Measurements from ENCODE around the gene PMM2.
A peak's percentile ranks its signal among the peaks of the same experiment; 100 is the strongest.

The PMM2 gene

GRCh38 chr16:8855051-8855786 lies 57.6 kb downstream of the PMM2 start:
- Histone ChIP-seq H3K4me1 (ENCODE audit: insufficient read depth, low read length) (0 out of 2 replicates have a peak, but pooled peaks cover under 1% of the 10 kb centered on the region), H3K27ac (ENCODE audit: low read length) (no peak overlapping the region), H3K36me3 (ENCODE audit: insufficient read depth, low read depth, low read length) (peaks cover 91% of the 10 kb centered on the region), H3K9ac (ENCODE audit: low read depth, low read length) (no peak overlapping the region), H3K27me3 (ENCODE audit: insufficient read depth, low read length) (no peaks in the 10 kb centered on the region), H3K4me3 (ENCODE audit: low read length) (no peak overlapping the region), H3K9me3 (ENCODE audit: insufficient read depth, low read depth, low read length) (no peaks in the 10 kb centered on the region)

GRCh38 chr16:8855972-8856371 lies 58.3 kb downstream of the PMM2 start:
- H3K36me3 ChIP-seq (ENCODE audit: insufficient read depth, low read depth, low read length): peaks cover 88% of the 10 kb centered on the region
- H3K4me3 ChIP-seq (ENCODE audit: low read length): no peak overlapping the region
- H3K27ac ChIP-seq (ENCODE audit: low read length): no peak overlapping the region
- no peaks in the 10 kb centered on the region for H3K9me3 ChIP-seq (ENCODE audit: insufficient read depth, low read depth, low read length)
- H3K9ac ChIP-seq (ENCODE audit: low read depth, low read length): no peak overlapping the region
- H3K27me3 ChIP-seq (ENCODE audit: insufficient read depth, low read length): no peaks in the 10 kb centered on the region
- H3K4me1 ChIP-seq (ENCODE audit: insufficient read depth, low read length): no peaks in the 10 kb centered on the region

- H3K27me3 ChIP-seq (ENCODE audit: insufficient read depth, low read length): no peaks in the 10 kb centered on the region
- H3K4me1 ChIP-seq (ENCODE audit: insufficient read depth, low read length): peaks cover 13% of the 10 kb centered on the region
- peaks cover 70% of the 10 kb centered on the region for H3K36me3 ChIP-seq (ENCODE audit: insufficient read depth, low read depth, low read length)
- H3K9ac ChIP-seq (ENCODE audit: low read depth, low read length): no peak overlapping the region
- no peak overlapping the region for H3K27ac ChIP-seq (ENCODE audit: low read length)
- H3K9me3 ChIP-seq (ENCODE audit: insufficient read depth, low read depth, low read length): no peaks in the 10 kb centered on the region
- no peak overlapping the region for H3K4me3 ChIP-seq (ENCODE audit: low read length)
Observed at GRCh38 chr16:8858994-8859912, 61.6 kb downstream of the PMM2 start.

DNA sequence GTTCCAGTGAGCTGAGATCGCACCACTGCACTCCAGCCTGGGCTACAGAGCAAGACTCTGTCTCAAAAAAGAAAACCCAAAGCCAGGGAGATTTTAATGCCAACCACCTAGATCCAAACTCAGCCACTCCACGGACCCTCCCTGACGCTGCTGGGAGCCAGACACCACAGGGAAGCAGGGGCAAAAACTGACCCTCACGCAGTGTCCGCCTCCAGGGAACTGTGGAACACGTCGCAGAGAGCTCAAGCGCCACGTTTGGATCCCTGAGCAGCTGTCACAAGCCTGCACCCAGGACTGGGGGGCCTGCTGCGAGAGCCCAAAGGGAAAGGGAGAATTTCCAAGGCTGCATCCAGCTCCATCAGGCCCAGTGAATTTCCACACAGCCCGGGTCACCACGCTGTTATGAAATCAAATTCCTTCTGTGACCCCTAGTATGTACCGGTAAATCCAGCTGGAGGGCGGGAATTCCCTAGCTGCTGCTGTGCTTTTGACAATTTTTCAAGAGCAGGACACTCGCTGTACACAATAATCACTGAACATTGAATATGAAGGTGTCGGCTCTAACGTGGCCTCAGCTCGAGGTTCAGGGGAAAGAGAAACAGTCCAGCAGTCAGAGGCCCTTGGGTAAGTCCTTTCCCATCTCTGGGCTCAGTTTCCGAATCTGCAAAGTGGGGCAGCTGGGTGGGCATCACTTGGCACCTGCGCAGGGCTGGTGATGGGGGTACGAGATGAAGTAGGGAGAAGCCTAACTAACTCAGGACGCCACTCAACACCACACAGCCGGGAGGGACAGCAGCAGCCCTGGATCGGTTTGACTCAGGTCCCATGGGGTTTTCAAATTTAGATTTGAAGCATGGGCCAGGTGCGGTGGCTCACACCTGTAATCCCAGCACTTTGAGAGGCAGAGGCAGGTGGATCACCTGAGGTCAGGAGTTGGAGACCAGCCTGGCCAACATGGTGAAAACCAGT lies 62.6 kb downstream of the PMM2 start:
- Histone ChIP-seq H3K9me3 (ENCODE audit: insufficient read depth, low read depth, low read length) (no peaks in the 10 kb centered on the region), H3K9ac (ENCODE audit: low read depth, low read length) (no peak overlapping the region), H3K27me3 (ENCODE audit: insufficient read depth, low read length) (no peaks in the 10 kb centered on the region), H3K4me3 (ENCODE audit: low read length) (no peak overlapping the region), H3K4me1 (ENCODE audit: insufficient read depth, low read length) (peaks cover 22% of the 10 kb centered on the region), H3K27ac (ENCODE audit: low read length) (no peak overlapping the region), H3K36me3 (ENCODE audit: insufficient read depth, low read depth, low read length) (peaks cover 70% of the 10 kb centered on the region)

- Histone ChIP-seq H3K36me3 (ENCODE audit: insufficient read depth, low read depth, low read length) (peaks cover 59% of the 10 kb centered on the region), H3K9ac (ENCODE audit: low read depth, low read length) (no peak overlapping the region), H3K9me3 (ENCODE audit: insufficient read depth, low read depth, low read length) (no peaks in the 10 kb centered on the region), H3K4me3 (ENCODE audit: low read length) (no peak overlapping the region), H3K27me3 (ENCODE audit: insufficient read depth, low read length) (no peaks in the 10 kb centered on the region), H3K4me1 (ENCODE audit: insufficient read depth, low read length) (peaks cover 32% of the 10 kb centered on the region), H3K27ac (ENCODE audit: low read length) (no peak overlapping the region)
Observed at GRCh38 chr16:8861563-8862308, 64.1 kb downstream of the PMM2 start.

GRCh38 chr16:8862309-8863130 lies 64.9 kb downstream of the PMM2 start:
- Histone ChIP-seq H3K36me3 (ENCODE audit: insufficient read depth, low read depth, low read length) (peaks cover 55% of the 10 kb centered on the region), H3K4me1 (ENCODE audit: insufficient read depth, low read length) (peaks cover 32% of the 10 kb centered on the region), H3K27me3 (ENCODE audit: insufficient read depth, low read length) (no peaks in the 10 kb centered on the region), H3K27ac (ENCODE audit: low read length) (no peak overlapping the region), H3K9me3 (ENCODE audit: insufficient read depth, low read depth, low read length) (no peaks in the 10 kb centered on the region), H3K4me3 (ENCODE audit: low read length) (no peak overlapping the region), H3K9ac (ENCODE audit: low read depth, low read length) (no peak overlapping the region)

GRCh38 chr16:8863594-8864424 lies 66.2 kb downstream of the PMM2 start:
- H3K4me1 ChIP-seq (ENCODE audit: insufficient read depth, low read length): peaks cover 32% of the 10 kb centered on the region
- H3K27ac ChIP-seq (ENCODE audit: low read length): no peak overlapping the region
- H3K36me3 ChIP-seq (ENCODE audit: insufficient read depth, low read depth, low read length): peaks cover 44% of the 10 kb centered on the region
- no peak overlapping the region; the same call in 1 of the 2 replicates for H3K9ac ChIP-seq (ENCODE audit: low read depth, low read length)
- no peaks in the 10 kb centered on the region for H3K9me3 ChIP-seq (ENCODE audit: insufficient read depth, low read depth, low read length)
- no peaks in the 10 kb centered on the region for H3K27me3 ChIP-seq (ENCODE audit: insufficient read depth, low read length)
- peak overlapping the region; percentile 31 for H3K4me3 ChIP-seq (ENCODE audit: low read length)

DNA sequence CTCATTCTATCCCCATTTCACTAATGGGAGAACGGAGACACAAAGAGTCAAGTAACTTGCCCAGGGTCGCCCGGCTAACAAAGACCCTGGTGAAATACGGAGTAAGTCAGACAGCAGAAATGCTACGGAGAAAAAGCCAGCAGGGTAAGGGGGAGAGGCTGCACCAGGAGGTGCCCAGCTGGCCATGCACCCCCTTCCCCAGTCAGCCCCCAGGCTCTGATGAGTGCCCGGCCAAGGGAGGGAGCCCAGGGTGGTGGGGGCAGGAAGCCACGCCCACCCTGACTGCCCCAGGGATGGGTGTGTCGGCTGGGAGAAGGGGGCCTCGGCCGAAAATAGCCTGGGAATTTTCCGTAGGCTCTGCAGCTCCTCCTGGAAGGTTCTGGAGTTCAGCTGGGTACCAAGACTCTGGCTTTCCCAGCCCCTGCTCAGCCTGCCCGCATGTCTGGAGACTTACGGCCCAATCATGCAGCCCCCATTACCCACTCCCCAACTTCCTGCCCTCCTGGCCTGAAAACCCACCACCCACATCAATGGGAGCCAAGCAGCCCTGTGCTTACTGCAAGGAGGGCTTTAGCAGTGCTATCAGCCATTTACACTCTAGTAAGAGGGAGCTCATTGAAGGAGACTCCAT lies 67.0 kb downstream of the PMM2 start:
- H3K27ac ChIP-seq (ENCODE audit: low read length): no peak overlapping the region
- H3K9ac ChIP-seq (ENCODE audit: low read depth, low read length): no peak overlapping the region; the same call in 1 of the 2 replicates
- peak overlapping the region; percentile 31; the same call in 1 of the 2 replicates for H3K4me3 ChIP-seq (ENCODE audit: low read length)
- H3K4me1 ChIP-seq (ENCODE audit: insufficient read depth, low read length): peaks cover 35% of the 10 kb centered on the region
- H3K36me3 ChIP-seq (ENCODE audit: insufficient read depth, low read depth, low read length): peaks cover 37% of the 10 kb centered on the region
- H3K9me3 ChIP-seq (ENCODE audit: insufficient read depth, low read depth, low read length): no peaks in the 10 kb centered on the region
- H3K27me3 ChIP-seq (ENCODE audit: insufficient read depth, low read length): no peaks in the 10 kb centered on the region

DNA sequence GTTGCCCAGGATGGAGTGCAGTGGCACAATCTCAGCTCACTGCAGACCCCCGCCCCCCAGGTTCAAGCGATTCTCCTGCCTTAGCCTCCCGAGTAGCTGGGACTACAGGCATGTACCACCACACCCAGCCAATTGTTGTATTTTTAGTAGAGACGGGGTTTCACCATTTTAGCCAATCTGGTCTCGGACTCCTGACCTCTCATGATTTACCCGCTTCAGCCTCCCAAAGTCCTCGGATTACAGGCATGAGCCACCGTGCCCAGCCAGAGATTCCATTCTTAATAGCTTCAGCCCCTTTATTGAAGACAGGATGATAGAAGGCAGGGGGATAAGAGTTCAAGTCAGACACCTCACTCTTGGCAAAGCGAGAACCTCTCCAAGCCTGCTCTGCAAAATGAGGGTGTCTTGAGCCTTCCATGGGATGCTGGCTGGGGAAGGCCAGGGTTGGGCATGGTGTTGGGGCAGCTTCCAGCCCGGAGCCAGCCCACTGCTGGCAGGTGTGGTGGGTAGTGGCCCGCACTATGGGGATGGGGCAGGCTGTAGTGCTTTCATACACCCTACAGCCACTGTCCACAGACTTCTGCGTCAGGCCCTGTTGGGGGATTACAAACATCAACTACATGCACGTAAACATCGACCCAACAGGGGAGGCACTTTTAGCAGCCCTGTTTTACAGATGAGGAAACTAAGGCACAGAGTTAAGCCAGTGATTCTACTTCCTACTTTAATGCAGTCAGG lies 67.7 kb downstream of the PMM2 start:
- Histone ChIP-seq H3K9me3 (ENCODE audit: insufficient read depth, low read depth, low read length) (no peaks in the 10 kb centered on the region), H3K4me1 (ENCODE audit: insufficient read depth, low read length) (peaks cover 35% of the 10 kb centered on the region), H3K27me3 (ENCODE audit: insufficient read depth, low read length) (no peaks in the 10 kb centered on the region), H3K9ac (ENCODE audit: low read depth, low read length) (peak overlapping the region; percentile 63; the same call in 1 of the 2 replicates), H3K36me3 (ENCODE audit: insufficient read depth, low read depth, low read length) (peaks cover 30% of the 10 kb centered on the region), H3K27ac (ENCODE audit: low read length) (no peak overlapping the region), H3K4me3 (ENCODE audit: low read length) (peak overlapping the region; percentile 83; the same call in 1 of the 2 replicates)
